DND-41 (cell line): Measurements from ENCODE around the gene FHIT.

Experiments used
- CTCF ChIP-seq: IDR thresholded peaks from 2 replicates; pipeline ENCODE4 v1.5.1; 2012; ENCODE audit warnings: borderline replicate concordance, low read length, moderate library complexity, mild to moderate bottlenecking; ENCODE audit not compliant: poor library complexity, severe bottlenecking; ENCODE audit errors: extremely low read depth
- EZH2 ChIP-seq: IDR thresholded peaks from 3 replicates; pipeline ENCODE4 v1.6.1; 2012; ENCODE audit warnings: borderline replicate concordance, low read depth, mild to moderate bottlenecking, moderate library complexity, low read length, inconsistent platforms; ENCODE audit not compliant: severe bottlenecking

GRCh38 chr3:60909526-60909925 is 341.7 kb downstream of the FHIT start:
- no peak for TF ChIP-seq CTCF
- no peak for TF ChIP-seq EZH2
